Endothelial cell of umbilical vein (primary cell): Measurements from ENCODE around the gene MAP2K7. TPM values are rescaled to one million over a fixed set of nuclear protein-coding genes. Genes with fewer than 3 reads are reported as not detected.

Experiments
- BruUV-seq: library from RNA; stranded (reverse); fragments of 400-500 nt; replicated peaks from 2 replicates; lab custom pipeline; 2021; lab: Mats Ljungman, UMichigan
- CTCF ChIA-PET: fragments of 300-600, 350-600 bp; sonication (Branson Sonifier 250); formaldehyde crosslinking; loops from one replicate; lab custom pipeline; 2021; ENCODE audit warnings: antibody characterized with exemption, inconsistent platforms; lab: Charles Lee
- POLR2A ChIA-PET: fragments of 300-600, 350-600 bp; sonication (Branson Sonifier 250); formaldehyde crosslinking; loops from one replicate; lab custom pipeline; 2021; ENCODE audit warnings: antibody characterized with exemption, inconsistent platforms; lab: Charles Lee
- DNase-seq: peaks from one replicate; pipeline ENCODE4 v3.0.0-alpha.2; 2011; ENCODE audit warnings: low read depth, low spot score
- FAIRE-seq: peaks from 2 replicates; lab custom pipeline; 2011; peaks lifted over from hg19 to GRCh38; lab: Jason Lieb, UNC
- H2AFZ ChIP-seq: 2 replicates; pipeline ENCODE4 v1.6.0; 2012; ENCODE audit warnings: low read depth, low read length, control low read depth, inconsistent platforms
- H3K27ac ChIP-seq: 2 replicates; pipeline ENCODE4 v1.5.1; 2011; ENCODE audit warnings: low read depth, mild to moderate bottlenecking, control low read depth, low read length, moderate library complexity; ENCODE audit not compliant: insufficient read depth
- H3K27me3 ChIP-seq, 2 experiments: 2 replicates each; pipeline versions ENCODE4 v1.6.0 to v1.6.1; 2011; ENCODE audit warnings: low read length in 2 of 2, mixed read lengths in 1 of 2; ENCODE audit not compliant: control insufficient read depth in 2 of 2, insufficient read depth in 2 of 2
- H3K36me3 ChIP-seq, 2 experiments: 2 replicates in 1 of 2; 3 replicates in 1 of 2; pipeline ENCODE4 v1.5.1; 2011; ENCODE audit warnings: low read length in 2 of 2, mild to moderate bottlenecking in 1 of 2, moderate library complexity in 1 of 2; ENCODE audit not compliant: control insufficient read depth in 2 of 2, insufficient read depth in 2 of 2; ENCODE audit errors: extremely low read depth in 1 of 2
- H3K4me1 ChIP-seq: 3 replicates; pipeline ENCODE4 v1.5.1; 2011; ENCODE audit warnings: mild to moderate bottlenecking, low read length; ENCODE audit not compliant: control insufficient read depth, insufficient read depth; ENCODE audit errors: extremely low read depth
- H3K4me2 ChIP-seq: 2 replicates; pipeline ENCODE4 v1.6.1; 2011; ENCODE audit warnings: low read length, control low read depth, mixed read lengths; ENCODE audit not compliant: insufficient read depth
- H3K4me3 ChIP-seq, 3 experiments: fragments of 200-600 bp in 1 of 3; sonication (generic), shearing (Covaris generic) in 1 of 3; replicated peaks in 1 of 3; 2 replicates each; pipeline ENCODE4 v1.5.1; 2011 to 2016; ENCODE audit warnings: control low read depth in 3 of 3, low read length in 3 of 3, mild to moderate bottlenecking in 2 of 3, inconsistent platforms in 1 of 3, low read depth in 1 of 3, moderate library complexity in 1 of 3; ENCODE audit not compliant: insufficient read depth in 1 of 3
- H3K79me2 ChIP-seq: 2 replicates; pipeline ENCODE4 v1.6.0; 2012; ENCODE audit warnings: low read length, inconsistent platforms; ENCODE audit not compliant: control insufficient read depth, insufficient read depth
- H3K9ac ChIP-seq: replicated peaks from 2 replicates; pipeline ENCODE3; 2011; ENCODE audit warnings: low read length, control low read depth; ENCODE audit not compliant: insufficient read depth; ENCODE audit errors: extremely low read depth
- H3K9me1 ChIP-seq: replicated peaks from 3 replicates; pipeline ENCODE4 v1.6.0; 2011; ENCODE audit warnings: mild to moderate bottlenecking, low read length; ENCODE audit not compliant: control insufficient read depth, insufficient read depth; ENCODE audit errors: extremely low read depth
- H3K9me3 ChIP-seq: replicated peaks from 2 replicates; pipeline ENCODE4 v1.5.1; 2012; ENCODE audit warnings: low read length, inconsistent platforms; ENCODE audit not compliant: control insufficient read depth, insufficient read depth
- H4K20me1 ChIP-seq: replicated peaks from 2 replicates; pipeline ENCODE3; 2011; ENCODE audit warnings: mild to moderate bottlenecking, low read length; ENCODE audit not compliant: control insufficient read depth, insufficient read depth; ENCODE audit errors: extremely low read depth
- EZH2 ChIP-seq: IDR thresholded peaks from 2 replicates; pipeline ENCODE4 v1.6.1; 2012; ENCODE audit warnings: borderline replicate concordance, low read depth, mild to moderate bottlenecking, moderate library complexity, low read length, inconsistent platforms; ENCODE audit not compliant: severe bottlenecking
- FOS ChIP-seq: IDR thresholded peaks from 2 replicates; pipeline ENCODE4 v1.6.1; 2011; ENCODE audit warnings: mild to moderate bottlenecking, low read length, moderate library complexity, borderline replicate concordance; ENCODE audit not compliant: insufficient read depth
- MYC ChIP-seq: IDR thresholded peaks from one replicate; pipeline ENCODE4 v1.6.1; 2011; ENCODE audit warnings: mild to moderate bottlenecking, low read depth, low read length
- POLR2A ChIP-seq: IDR thresholded peaks from 2 replicates; pipeline ENCODE4 v1.6.1; 2012; ENCODE audit warnings: low read depth, mild to moderate bottlenecking, control low read depth, low read length
- POLR2AphosphoS5 ChIP-seq: IDR thresholded peaks from 2 replicates; pipeline ENCODE4 v1.6.1; 2012; ENCODE audit warnings: low read depth, mild to moderate bottlenecking, control low read depth, low read length, moderate library complexity; ENCODE audit not compliant: insufficient read depth
- dilution Hi-C: fragments of 300-500 bp; cut with MboI; formaldehyde crosslinking; loops from one replicate; pipeline ENCODE4 v1.15.0; 2019; ENCODE audit warnings: low sequenced_read_pairs; ENCODE audit not compliant: extremely low pct_ligation_motif_present
- intact Hi-C: fragments of 100-400 bp; cut with micrococcal nuclease; formaldehyde crosslinking; loops from one replicate; pipeline ENCODE4 v1.10.0; 2022
- polyA plus RNA-seq, 4 experiments: library from polyadenylated mRNA; depleted of rRNA in 3 of 4; stranded (reverse) in 3 of 4; unstranded in 1 of 4; fragments of >200 nt; gene quantifications; 2 replicates each; pipeline versions ENCODE4 v1.2.1 to v1.2.3, GENCODE V29; 2011 to 2012; ENCODE audit warnings: missing spikeins in 1 of 4
- total RNA-seq: library from RNA; stranded (reverse); gene quantifications from 2 replicates; pipeline ENCODE4 v1.2.3, GENCODE V29; 2021
- TF ChIP-seq, protein P1 (sequence below): IDR thresholded peaks from 2 replicates; pipeline ENCODE4 v1.6.1; 2011; ENCODE audit not compliant: insufficient read depth, insufficient read length

Gene MAP2K7
- total and polyA plus RNA-seq, 2 donors (not counting 3 experiments of a cell fraction or from before 2014, with no cell fraction given), result 13.8 to 36.0 TPM

GRCh38 chr19:7943444-7944176 lies 39.9 kb downstream of the MAP2K7 start, which contains the start of gene TIMM44:
TSS of gene TIMM44 (minus strand) at chr19:7943666. CDS start at chr19:7943651, 15 bp downstream.
- Histone ChIP-seq H3K9me1 (no peaks in the 10 kb centered on the region), H3K4me1 (peaks cover 9% of the 10 kb centered on the region), H3K27ac (peak within 1 kb of the TSS; percentile 89), H3K9ac (peak within 1 kb of the TSS; percentile 98), H3K4me3 (peak within 1 kb of the TSS; percentile 73 to 93 (median 88)), H4K20me1 (no peaks in the 10 kb centered on the region), H3K27me3 (no peaks in the 10 kb centered on the region), H2AFZ (peak within 1 kb of the TSS; percentile 98), H3K9me3 (no peaks in the 10 kb centered on the region), H3K4me2 (peak within 1 kb of the TSS; percentile 98), H3K36me3 (peaks cover 0 to 4% of the 10 kb centered on the region in 2 experiments), H3K79me2 (peaks cover 22% of the 10 kb centered on the region)
- DNase-seq (peak; percentile 99), FAIRE-seq (peak; percentile 95)
- peak; percentile 32 for TF ChIP-seq MYC
- TF ChIP-seq, protein P1, sequence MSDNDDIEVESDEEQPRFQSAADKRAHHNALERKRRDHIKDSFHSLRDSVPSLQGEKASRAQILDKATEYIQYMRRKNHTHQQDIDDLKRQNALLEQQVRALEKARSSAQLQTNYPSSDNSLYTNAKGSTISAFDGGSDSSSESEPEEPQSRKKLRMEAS, result peak; percentile 88
- no peak for TF ChIP-seq EZH2
- TF ChIP-seq POLR2A, result peak; percentile 96
- no peak for TF ChIP-seq FOS
- TF ChIP-seq POLR2AphosphoS5, result peak; percentile 80
- dilution Hi-C loops, result no loop called here
- intact Hi-C loops, result loop anchor here (1.0 to 2.0 kb wide), 6 partner anchors 14 to 310 kb away; partner anchors contain the start of gene SNAPC2
- POLR2A ChIA-PET, result interaction anchor here (0.6 to 2.0 kb wide), 7 partner anchors 9 to 309 kb away, joined by 4 to 21 read pairs (median 6); partner anchors contain the start of gene SNAPC2
- no TSS peak for BruUV-seq
- CTCF ChIA-PET, result interaction anchor here (0.6 to 3.4 kb wide), 33 partner anchors 10 to 856 kb away, joined by 3 to 101 read pairs (median 6); partner anchors contain the start of genes ELAVL1, KANK3, MAP2K7 and SNAPC2
